SU-DHL-6 (cell line): Measurements from ENCODE around the gene NUPR1.
A peak's percentile ranks its signal among the peaks of the same experiment; 100 is the strongest.

ENCODE experiments used
- H2AFZ ChIP-seq: fragments of 200-600 bp; sonication (generic); 2 replicates; pipeline ENCODE4 v1.6.1; 2014; ENCODE audit warnings: low read depth, mild to moderate bottlenecking, moderate library complexity, mixed read lengths, antibody characterized with exemption, low read length; ENCODE audit not compliant: severe bottlenecking
- H3F3A ChIP-seq: fragments of 200-600 bp; shearing (Covaris generic); 2 replicates; pipeline ENCODE4 v1.6.0; 2016; ENCODE audit warnings: antibody characterized with exemption, mild to moderate bottlenecking; ENCODE audit not compliant: insufficient read depth
- H3K27ac ChIP-seq: fragments of 200-600 bp; sonication (generic); 2 replicates; pipeline ENCODE4 v1.5.1; 2016; ENCODE audit warnings: low read depth, mild to moderate bottlenecking, low read length, moderate library complexity, mixed read lengths
- H3K27me3 ChIP-seq: fragments of 200-600 bp; sonication (generic), shearing (Covaris generic); 2 replicates; pipeline ENCODE4 v1.6.0; 2014; ENCODE audit warnings: mild to moderate bottlenecking, low read length
- H3K36me3 ChIP-seq: fragments of 200-600 bp; sonication (generic); 2 replicates; pipeline ENCODE4 v1.6.1; 2014; ENCODE audit warnings: mild to moderate bottlenecking, low read length, mixed read lengths
- H3K4me2 ChIP-seq: fragments of 300-600, 200-600 bp; shearing (Covaris generic), sonication (generic); 2 replicates; pipeline ENCODE4 v1.6.0; 2014; ENCODE audit warnings: low read length, low read depth, mild to moderate bottlenecking; ENCODE audit not compliant: poor library complexity, severe bottlenecking
- H3K4me3 ChIP-seq: fragments of 200-600 bp; sonication (generic); 2 replicates; pipeline ENCODE4 v1.5.1; 2014; ENCODE audit warnings: antibody characterized with exemption, low read length, mild to moderate bottlenecking, mixed read lengths; ENCODE audit not compliant: insufficient read depth, poor library complexity, severe bottlenecking
- H3K79me2 ChIP-seq: fragments of 200-600 bp; sonication (generic); 2 replicates; pipeline ENCODE4 v1.6.1; 2014; ENCODE audit warnings: mild to moderate bottlenecking, low read length, moderate library complexity; ENCODE audit not compliant: insufficient read depth
- H3K9ac ChIP-seq: fragments of 200-600 bp; sonication (generic); 2 replicates; pipeline ENCODE4 v1.7.0; 2014; ENCODE audit warnings: mild to moderate bottlenecking, low read length
- H3K9me2 ChIP-seq: fragments of 200-600 bp; sonication (generic); replicated peaks from 2 replicates; pipeline ENCODE4 v1.6.1; 2014; ENCODE audit warnings: low read length; ENCODE audit not compliant: insufficient read depth
- H3K9me3 ChIP-seq: fragments of 200-600 bp; sonication (generic); 2 replicates; pipeline ENCODE4 v1.6.1; 2014; ENCODE audit warnings: low read length, mixed read lengths; ENCODE audit not compliant: insufficient read depth
- H4K20me1 ChIP-seq: fragments of 200-600 bp; sonication (generic); 2 replicates; pipeline ENCODE4 v1.6.1; 2014; ENCODE audit warnings: low read depth, mild to moderate bottlenecking, antibody characterized with exemption, low read length, moderate library complexity, mixed read lengths
- CTCF ChIP-seq: fragments of 200-600 bp; sonication (generic); IDR thresholded peaks from one replicate; pipeline ENCODE4 v1.5.1; 2017; ENCODE audit warnings: antibody characterized with exemption, mild to moderate bottlenecking, low read length, moderate library complexity; ENCODE audit not compliant: insufficient read depth, poor library complexity, severe bottlenecking
- EZH2phosphoT487 ChIP-seq: fragments of 200-600 bp; sonication (generic), shearing (Covaris generic); conservative IDR thresholded peaks from 2 replicates; pipeline ENCODE4 v1.6.1; 2018; ENCODE audit warnings: mild to moderate bottlenecking, antibody characterized with exemption, low read length, moderate library complexity, mixed read lengths

NUPR1 gene

GRCh38 chr16:28494121-28494851 lies 44.5 kb downstream of the NUPR1 start, which contains the start of gene APOBR:
TSS of gene APOBR (plus strand) at chr16:28494643. CDS start at chr16:28494682, 39 bp downstream.
- Histone ChIP-seq H3K4me2 (peak within 1 kb of the TSS; percentile 70), H3K4me3 (peak within 1 kb of the TSS; percentile 18), H2AFZ (peak within 1 kb of the TSS; percentile 82), H3K79me2 (peaks cover 4% of the 10 kb centered on the region; the same call in 1 of the 2 replicates), H3K36me3 (no peaks in the 10 kb centered on the region), H3K27ac (peak within 1 kb of the TSS; percentile 37), H3K9me3 (no peaks in the 10 kb centered on the region), H3F3A (0 out of 2 replicates have a peak, but pooled peaks cover 7% of the 10 kb centered on the region), H3K27me3 (no peaks in the 10 kb centered on the region), H4K20me1 (no peaks in the 10 kb centered on the region), H3K9me2 (no peaks in the 10 kb centered on the region), H3K9ac (peak within 1 kb of the TSS; percentile 45)
- no peak for TF ChIP-seq CTCF
- no peak for TF ChIP-seq EZH2phosphoT487

GRCh38 chr16:28492511-28492910 lies 46.3 kb downstream of the NUPR1 start:
- H3K9me3 ChIP-seq = no peaks in the 10 kb centered on the region
- H4K20me1 ChIP-seq = no peaks in the 10 kb centered on the region
- H3K27ac ChIP-seq = peak overlapping the region; percentile 83
- peak overlapping the region; percentile 96 for H3K4me3 ChIP-seq
- peak overlapping the region; percentile 91 for H2AFZ ChIP-seq
- peaks cover 4% of the 10 kb centered on the region; the same call in 1 of the 2 replicates for H3K79me2 ChIP-seq
- H3K9ac ChIP-seq = peak overlapping the region; percentile 89
- 0 out of 2 replicates have a peak, but pooled peaks cover 7% of the 10 kb centered on the region for H3F3A ChIP-seq
- H3K27me3 ChIP-seq = no peaks in the 10 kb centered on the region
- no peaks in the 10 kb centered on the region for H3K36me3 ChIP-seq
- peak overlapping the region; percentile 70 for H3K4me2 ChIP-seq
- TF ChIP-seq EZH2phosphoT487 (no peak), CTCF (no peak)
- no peaks in the 10 kb centered on the region for H3K9me2 ChIP-seq

- Histone ChIP-seq H3K27ac (peak within 1 kb of the TSS; percentile 83), H2AFZ (peak within 1 kb of the TSS; percentile 91), H3K36me3 (no peaks in the 10 kb centered on the region), H3K9ac (peak within 1 kb of the TSS; percentile 89), H3K4me3 (peak within 1 kb of the TSS; percentile 96), H3K27me3 (no peaks in the 10 kb centered on the region), H3K9me3 (no peaks in the 10 kb centered on the region), H4K20me1 (no peaks in the 10 kb centered on the region), H3F3A (0 out of 2 replicates have a peak, but pooled peaks cover 7% of the 10 kb centered on the region), H3K4me2 (peak within 1 kb of the TSS; percentile 70), H3K9me2 (no peaks in the 10 kb centered on the region), H3K79me2 (peaks cover 4% of the 10 kb centered on the region; the same call in 1 of the 2 replicates)
- TF ChIP-seq CTCF = no peak
- TF ChIP-seq EZH2phosphoT487 = no peak
Observed at GRCh38 chr16:28491970-28492474, 46.8 kb downstream of the NUPR1 start, which contains the start of gene CLN3. TSS of gene CLN3 (minus strand) at chr16:28492074. CDS start at chr16:28491759, 315 bp downstream.
